Stimulated activated CD4-positive, alpha-beta T cell treated with anti-CD3 and anti-CD28 coated beads, Interleukin-2, amount 100 ng/mL, for 48 hours (primary cell): ENCODE results near the gene TMEM179B.
"Not testable (repeated sequence)": the region's sequence is repeated elsewhere in the genome, so short reads cannot be mapped to it uniquely, and the experiment has no call there.

Experiments
- DNase-seq, 2 donors: peaks; one replicate each; pipeline ENCODE4 v3.0.0-alpha.2; 2020

The TMEM179B gene

DNA sequence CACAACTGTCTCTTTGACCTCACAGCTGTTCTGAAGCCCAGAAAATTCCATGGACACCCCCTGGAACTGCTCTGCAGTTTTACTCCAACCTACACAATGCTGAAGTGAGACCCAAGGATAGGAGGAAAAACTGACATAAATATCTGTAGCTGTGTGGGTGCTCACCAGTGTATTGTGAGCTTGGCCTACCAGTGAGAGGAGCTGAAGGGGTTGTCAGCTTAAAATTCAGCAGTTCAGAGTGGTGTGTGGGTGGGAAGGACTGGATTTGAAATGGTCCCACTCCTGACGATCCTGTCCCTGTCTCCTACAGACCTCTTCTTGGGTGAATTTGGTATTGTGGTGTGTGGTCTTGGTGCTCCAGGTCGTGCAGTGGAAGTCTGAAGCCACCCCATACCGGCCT is 2.4 kb downstream of the TMEM179B start:
- no peak for DNase-seq

DNA sequence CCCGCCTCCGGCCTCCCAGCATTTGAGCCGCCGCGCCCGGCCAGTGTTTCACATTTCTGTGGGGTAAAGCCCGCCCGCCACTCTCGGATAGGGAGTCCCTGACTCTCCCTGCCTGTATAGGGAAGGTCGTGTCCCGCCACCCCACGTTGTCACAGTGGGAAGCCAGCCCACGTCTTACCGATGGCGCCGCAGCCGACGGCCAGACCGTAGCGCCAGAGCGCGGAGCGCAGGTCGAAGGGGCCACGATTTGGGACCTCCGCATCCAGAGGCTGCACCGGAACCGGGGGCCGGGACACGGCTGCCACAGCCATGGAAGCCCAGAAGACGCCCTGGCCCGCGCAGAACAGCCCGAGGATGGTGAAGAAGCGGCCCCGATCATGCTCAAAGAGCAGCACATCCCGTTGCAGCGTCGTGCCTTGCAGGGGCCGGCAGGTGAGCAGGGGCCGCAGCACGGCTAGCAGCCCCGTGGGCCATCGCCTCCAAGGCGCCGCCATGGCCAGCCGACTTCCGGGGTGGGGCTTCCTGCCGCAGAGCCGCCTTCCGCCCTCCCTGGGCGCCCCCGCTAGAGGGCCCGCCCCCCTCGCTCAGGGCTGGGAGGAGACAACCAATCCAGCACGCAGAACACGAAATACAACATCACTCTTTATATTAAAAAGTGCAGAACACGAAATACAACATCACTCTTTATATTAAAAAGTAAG is 4.4 kb downstream of the TMEM179B start, which contains the start of gene TMEM223:
TMEM223 (minus strand) TSS at position 506 of the 701 bp plus-strand sequence; CDS start at position 494, 12 bp downstream.
- peak; percentile 84 to 87 for DNase-seq

GRCh38 chr11:62792202-62792575 is 5.0 kb downstream of the TMEM179B start:
- DNase-seq: no peak

- DNase-seq: no peak
Measured at GRCh38 chr11:62794201-62794775, 7.1 kb downstream of the TMEM179B start.

DNA sequence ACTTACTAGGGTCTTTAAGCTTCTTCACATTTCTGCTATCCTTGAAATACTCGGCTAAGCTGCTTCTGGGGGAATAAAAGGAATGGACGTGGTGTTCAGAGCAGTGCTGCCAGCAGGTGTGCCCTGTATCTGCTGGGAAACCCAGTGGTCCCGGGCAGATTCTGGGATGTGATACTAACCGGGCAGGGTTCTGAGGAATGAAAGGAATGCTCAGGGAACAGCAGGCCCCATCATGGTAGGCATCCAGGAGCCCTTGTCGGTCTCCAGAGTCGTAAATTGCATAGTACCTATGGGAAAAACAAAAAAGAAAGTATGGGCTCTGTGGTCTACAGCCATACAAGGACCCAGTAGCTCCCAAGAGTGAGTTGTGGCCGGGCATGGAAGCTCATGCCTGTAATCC is 9.1 kb downstream of the TMEM179B start:
- no peak for DNase-seq

- no peak for DNase-seq
Measured at GRCh38 chr11:62799486-62799885, 12.3 kb downstream of the TMEM179B start.

DNA sequence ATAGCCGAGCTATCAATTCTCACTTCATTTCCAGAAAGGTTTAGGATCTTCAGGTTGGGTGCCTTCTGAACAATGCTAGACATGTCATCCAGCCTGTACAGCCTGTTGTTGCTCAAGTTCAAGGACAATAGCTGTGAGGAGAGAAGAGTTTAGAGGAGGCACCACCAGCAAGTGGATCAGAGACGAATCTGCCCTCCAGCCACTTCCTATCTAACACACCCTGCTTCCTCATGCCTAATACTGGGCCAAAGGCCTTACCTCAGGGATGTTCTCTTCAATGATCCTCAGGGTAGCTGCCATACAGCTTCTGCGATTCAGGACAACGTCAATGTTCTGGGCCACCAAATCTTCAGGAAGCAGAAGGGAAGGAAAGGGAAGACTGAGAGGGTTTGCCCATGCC is 13.9 kb downstream of the TMEM179B start:
- DNase-seq: no peak

DNA sequence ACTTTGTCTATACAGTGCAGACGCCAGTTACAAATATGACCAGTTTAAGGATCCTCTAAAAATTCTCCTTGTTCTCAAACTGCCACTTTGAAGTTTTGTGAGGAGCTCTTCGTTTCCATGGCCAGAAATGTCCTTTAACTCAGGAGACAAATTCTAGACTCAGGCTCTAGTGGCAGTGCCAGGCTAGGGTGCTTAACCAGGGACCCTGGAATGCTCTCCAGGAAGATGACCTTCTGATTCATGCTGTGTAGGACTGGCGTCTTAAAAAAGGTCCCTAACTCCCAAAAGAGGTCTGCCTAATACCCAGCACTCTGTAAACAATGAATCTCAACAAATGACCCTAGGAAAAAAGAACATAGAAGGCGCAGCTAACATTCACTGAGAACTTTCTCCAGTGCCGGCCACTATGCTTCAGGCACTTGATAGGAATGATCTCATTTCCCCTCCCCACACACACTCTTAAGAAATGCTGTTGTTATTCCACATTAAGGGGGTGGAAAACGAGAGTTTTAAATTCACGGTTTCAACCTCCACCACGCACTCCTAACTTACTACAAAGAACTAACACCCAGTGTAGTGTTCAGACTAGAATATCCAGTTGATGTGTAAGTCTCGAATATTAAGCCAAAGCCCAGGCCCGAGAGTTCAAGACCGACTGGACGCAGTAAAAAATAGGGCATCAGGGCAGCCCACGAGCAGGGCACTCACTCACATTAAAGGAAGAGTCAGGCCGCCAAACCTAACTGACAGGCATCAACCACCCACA is 17.3 kb downstream of the TMEM179B start:
- DNase-seq: no peak

DNA sequence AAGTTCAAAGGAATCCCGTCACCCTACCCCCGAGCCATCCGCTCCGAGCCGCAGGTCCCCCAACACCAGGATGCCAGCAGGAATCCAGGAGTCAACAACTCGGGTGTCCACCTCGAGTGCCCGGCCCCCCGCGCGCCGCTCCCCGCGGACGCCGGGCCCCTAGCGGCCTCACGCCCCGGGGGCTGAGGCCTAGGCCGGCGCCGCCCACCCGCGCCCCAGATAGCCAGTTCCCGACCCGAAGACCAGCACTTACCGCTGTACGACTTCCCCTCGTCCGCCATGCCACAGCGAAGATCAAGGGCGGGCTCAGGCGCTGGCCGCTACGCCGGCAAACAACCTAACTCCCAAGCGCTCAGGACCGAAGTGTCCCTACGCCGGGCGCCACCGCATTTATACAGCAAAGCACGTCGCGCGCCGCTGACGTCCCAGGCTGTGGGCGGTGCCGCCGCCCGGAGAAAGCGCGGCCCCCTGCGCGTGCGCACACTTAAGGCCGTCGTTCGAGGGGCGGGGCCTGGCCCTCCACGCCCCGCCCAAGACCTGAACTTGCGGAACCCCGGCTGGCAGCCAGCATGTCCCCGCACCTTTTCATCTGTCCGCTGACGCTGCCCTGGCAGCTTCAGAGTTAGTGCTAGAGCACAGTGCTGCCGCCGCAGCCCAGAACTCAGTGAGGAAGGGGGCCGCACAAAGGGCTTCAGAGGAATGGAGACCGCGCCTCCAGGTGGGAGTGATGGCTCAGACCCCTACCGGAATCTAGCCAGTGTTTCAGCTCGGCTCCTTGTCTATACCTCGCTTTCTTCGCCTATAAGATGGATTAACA is 18.1 kb downstream of the TMEM179B start, which contains the start of gene NXF1:
NXF1 (minus strand) TSS at position 365 of the 817 bp plus-strand sequence; CDS start at position 281, 84 bp downstream.
- peak; percentile 97 to 99 for DNase-seq

- DNase-seq: no peak
Measured at GRCh38 chr11:62805961-62806441, 18.8 kb downstream of the TMEM179B start.

- no peak for DNase-seq
Measured at GRCh38 chr11:62806611-62807121, 19.5 kb downstream of the TMEM179B start.

GRCh38 chr11:62810748-62811147 is 23.5 kb downstream of the TMEM179B start:
- no peak for DNase-seq

DNA sequence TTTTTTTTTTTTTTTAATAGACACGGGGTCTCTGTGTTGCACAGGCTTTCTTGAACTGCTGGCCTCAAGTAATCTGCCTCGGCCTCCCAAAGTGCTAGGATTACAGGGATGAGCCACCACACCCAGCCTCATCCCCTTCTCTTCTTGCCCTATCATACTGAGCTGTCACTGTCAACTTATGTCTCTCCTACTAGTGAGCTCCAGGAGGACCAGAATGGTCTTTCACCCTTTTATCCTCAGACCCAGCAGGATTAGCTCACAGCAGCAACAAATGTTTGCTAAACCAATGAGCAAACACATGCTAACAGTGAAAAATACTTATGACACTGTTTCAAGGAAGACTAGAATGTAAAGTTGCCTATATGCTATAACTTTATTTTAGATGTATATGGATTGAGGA is 24.5 kb downstream of the TMEM179B start:
- no peak for DNase-seq

- no peak for DNase-seq
Measured at GRCh38 chr11:62816557-62816956, 29.4 kb downstream of the TMEM179B start.

DNA sequence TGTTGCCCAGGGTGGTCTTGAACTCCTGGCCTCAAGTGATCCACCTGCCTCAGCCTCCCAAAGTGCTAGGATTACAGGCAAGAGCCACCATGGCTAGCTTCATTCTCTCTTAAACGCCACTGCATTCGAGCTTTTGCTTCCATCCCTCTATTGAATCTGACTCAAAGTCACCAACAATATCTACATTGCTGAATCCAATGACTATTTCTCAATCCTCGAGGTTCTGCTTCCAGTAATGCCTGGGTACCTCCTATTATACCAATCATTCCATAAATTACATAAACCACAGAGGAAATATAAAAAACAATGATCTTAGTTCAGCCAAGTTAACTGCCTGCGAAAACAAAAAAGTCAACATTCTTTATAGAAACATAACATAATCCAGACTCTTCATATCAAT is 29.9 kb downstream of the TMEM179B start:
- DNase-seq: no peak

DNA sequence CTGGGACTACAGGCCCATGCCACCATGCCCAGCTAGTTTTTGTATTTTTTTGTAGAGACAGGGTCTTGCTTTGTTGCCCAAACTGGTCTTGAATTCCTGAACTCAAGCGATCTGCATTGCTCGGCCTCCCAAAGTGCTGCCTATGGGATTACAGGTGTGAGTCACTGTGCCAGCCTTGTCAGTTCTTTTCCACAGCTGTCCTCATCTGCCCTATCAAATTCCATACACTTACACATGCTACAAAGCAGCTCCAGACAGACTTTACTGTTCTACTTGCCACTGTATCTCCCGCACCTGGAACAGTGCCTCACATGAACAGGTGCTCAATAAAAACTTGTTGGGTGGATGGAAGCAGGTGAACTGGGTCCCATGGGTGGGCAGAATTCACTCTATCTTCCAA is 36.5 kb downstream of the TMEM179B start:
- no peak for DNase-seq

- not testable (repeated sequence) for DNase-seq
Measured at GRCh38 chr11:62828130-62828529, 40.9 kb downstream of the TMEM179B start.

DNA sequence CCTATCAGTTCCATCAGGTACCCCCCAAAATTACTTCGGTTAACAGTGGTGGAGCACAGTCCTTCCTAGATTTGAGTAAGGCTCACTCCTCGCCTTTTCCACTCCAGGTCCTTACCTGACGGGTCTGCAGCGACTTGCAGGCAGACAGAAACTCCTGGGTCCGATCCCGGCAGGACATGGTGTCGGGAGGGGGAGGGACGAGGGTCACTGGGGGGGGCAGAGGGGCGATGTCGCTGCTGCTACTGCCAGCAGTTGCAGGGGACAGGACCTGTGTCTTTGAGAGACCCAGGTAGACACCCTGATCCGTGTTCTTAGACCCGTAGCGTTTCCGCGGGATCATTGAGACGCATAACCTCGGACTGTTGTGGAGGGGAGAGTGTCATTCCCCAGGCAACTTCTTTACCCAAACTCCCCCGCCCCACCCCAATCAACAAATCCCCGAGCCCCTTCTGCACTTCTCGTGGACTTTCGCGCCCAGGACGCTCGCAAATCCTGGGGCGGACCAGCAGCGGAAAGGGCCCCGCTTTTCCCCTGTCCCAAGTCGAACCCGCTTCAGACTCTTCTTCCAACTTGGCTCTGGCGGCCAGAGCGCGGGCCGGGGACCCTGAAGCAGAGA is 43.8 kb downstream of the TMEM179B start:
- no peak for DNase-seq

DNA sequence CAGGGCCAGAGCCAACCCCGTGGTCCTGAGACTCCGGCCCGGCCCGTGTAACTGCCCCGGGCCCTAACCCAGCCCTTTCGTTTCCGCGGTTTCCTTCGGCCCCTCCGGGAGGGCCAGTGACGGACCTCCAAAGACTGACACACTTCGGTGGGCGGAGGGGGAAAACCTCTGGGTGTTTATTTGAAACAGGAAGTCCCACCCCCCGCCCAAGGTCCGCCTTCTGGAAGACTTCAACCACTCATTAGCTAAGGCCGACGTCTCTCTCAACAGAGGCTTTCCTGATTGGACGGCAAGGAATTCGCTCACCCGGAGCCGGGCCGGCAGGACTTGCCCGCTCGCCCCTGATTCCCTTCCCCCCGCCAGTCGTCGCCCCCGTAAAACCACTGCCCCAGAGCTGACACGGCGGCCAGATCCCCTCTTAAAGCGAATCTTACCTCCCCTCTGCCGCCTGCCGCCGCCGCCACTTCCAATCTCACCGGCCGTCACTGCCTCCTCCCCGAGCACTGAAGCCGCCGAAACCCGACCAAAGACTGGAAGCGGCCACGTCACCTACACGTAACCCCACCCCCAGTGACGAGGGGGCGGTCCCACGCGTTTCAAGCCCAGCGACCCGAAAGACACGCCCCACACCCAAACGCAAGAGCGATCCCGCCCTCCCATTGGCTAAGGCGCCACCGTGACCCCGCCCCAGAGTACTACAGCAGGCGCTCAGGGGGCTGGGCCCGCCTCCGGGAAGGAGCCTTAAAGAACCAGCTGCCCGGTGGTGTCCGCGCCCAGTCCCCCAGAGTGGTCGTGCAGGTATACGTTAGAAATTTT is 44.5 kb downstream of the TMEM179B start, which contains the start of gene STX5:
STX5 (minus strand) TSS at position 532 of the 816 bp plus-strand sequence. CDS start 808 bp downstream, outside the sequence.
- peak; percentile 98 to 99 for DNase-seq

DNA sequence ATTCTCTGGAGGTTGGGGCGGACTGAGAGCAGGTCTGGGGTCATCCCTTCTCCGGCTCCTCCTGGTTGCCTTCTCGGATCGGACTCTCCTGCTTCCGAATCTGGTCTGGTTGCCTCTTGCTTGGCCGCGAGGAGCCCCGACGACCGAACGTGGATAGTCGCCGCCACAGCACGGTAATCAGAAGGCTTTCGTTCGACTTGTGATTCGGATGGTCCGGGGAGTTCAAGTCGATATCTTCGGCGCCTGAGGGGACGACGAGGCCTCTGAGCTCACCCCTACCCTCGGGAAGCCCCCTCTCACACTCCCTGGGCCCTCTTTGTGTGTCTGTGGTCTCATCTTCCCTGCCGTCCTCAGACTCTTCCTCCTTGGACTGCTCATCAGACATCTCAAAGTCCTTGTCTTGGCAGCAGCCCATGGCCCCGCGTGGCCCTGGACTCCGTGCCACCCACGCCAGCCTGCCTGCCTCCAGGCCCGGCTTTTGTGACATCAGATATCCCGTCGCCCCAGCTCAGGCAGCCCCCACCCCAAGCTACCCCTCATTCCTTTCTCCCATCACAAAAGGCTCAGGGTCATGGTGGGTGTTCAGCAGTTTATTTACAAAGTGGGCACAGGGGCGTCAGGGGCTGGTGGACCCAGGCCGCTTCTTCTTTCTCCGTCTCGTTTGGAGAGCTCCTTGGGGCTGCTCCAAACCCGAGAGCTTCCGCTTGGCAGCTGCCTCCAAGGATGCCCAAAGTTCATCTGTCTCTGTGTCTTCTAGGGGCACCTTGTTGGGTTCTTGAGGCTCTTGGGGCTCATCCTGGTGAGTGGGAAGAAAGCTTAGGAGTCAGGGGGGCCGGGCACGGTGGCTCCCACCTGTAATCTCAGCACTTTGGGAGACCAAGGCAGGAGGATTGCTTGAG is 45.4 kb downstream of the TMEM179B start, which contains the start of gene TEX54:
TEX54 (minus strand) TSS at position 506 of the 899 bp plus-strand sequence.
- DNase-seq: no peak
